ENCODE results near the gene HLCS. TPM values are rescaled to one million over a fixed set of nuclear protein-coding genes. Genes with fewer than 3 reads are reported as not detected.

Gene HLCS
- total and polyA plus RNA-seq, 2 of the 4 experiments (the other 2 are of a cell fraction) = 10.6 to 21.0 TPM

DNA sequence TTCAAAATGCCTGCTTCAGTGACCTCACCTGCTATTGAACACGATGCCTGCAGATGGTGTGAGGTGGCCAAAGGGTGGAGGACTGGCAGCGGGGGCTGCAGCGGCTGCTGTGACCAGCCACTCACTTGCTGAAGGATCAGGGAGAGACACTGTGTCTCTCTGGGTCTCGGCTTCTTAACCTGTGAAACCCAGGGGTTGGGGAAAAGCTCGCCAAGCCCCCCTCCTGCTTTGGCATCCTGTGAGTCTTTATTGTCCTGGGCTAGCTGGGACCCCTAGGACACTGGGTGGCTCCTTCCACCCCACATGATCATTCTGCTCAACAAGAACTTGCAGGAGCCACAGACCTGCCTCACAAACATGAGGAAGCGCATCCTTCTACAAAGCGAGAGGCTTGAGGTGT lies 154.7 kb downstream of the HLCS start:
- Histone ChIP-seq H2BK120ac (ENCODE audit: low read depth, low read length) (no peak overlapping the region), H2AFZ (replicated peaks; ENCODE audit: low read length, poor library complexity) (no peak overlapping the region), H3K56ac (ENCODE audit: extremely low read depth, insufficient read depth, low read length) (no peak overlapping the region; the same call in 1 of the 2 replicates), H2BK20ac (ENCODE audit: low read depth, low read length) (no peak overlapping the region), H3K4me1 (ENCODE audit: control insufficient read depth, insufficient read depth, low read length) (peaks cover 2% of the 10 kb centered on the region; the same call in 1 of the 2 replicates), H3K27ac (ENCODE audit: insufficient read depth, low read length) (no peak overlapping the region), H4K5ac (ENCODE audit: low read depth, low read length) (no peak overlapping the region), H2BK5ac (ENCODE audit: low read depth, low read length, poor library complexity, severe bottlenecking) (no peak overlapping the region), H3K9me1 (ENCODE audit: insufficient read depth, low read length) (peaks cover 7% of the 10 kb centered on the region; the same call in 1 of the 2 replicates), H4K91ac (ENCODE audit: insufficient read depth, low read depth, low read length) (no peak overlapping the region), H4K8ac (ENCODE audit: low read depth in 2 of 2, low read length in 2 of 2) (no peak overlapping the region), H3K23ac (ENCODE audit: low read depth, low read length) (no peak overlapping the region), H3K79me1 (ENCODE audit: low read depth in 1 of 2, low read length in 2 of 2) (peaks cover 0 to 4% of the 10 kb centered on the region in 2 experiments; a peak in 2 of 4 replicates), H2AK5ac (ENCODE audit: low read depth, low read length) (no peak overlapping the region), H3K4me2 (ENCODE audit: low read depth, low read length) (no peak overlapping the region), H3K18ac (ENCODE audit: low read depth, low read length) (no peak overlapping the region), H3K4me3 (ENCODE audit: insufficient read depth, low read depth, low read length) (no peak overlapping the region), H3K9me3 (ENCODE audit: control insufficient read depth, insufficient read depth, low read length) (no peaks in the 10 kb centered on the region), H4K20me1 (ENCODE audit: insufficient read depth, low read length) (no peaks in the 10 kb centered on the region), H2BK15ac (ENCODE audit: low read depth, low read length) (no peak overlapping the region), H3K4ac (ENCODE audit: low read depth, low read length) (no peak overlapping the region), H3K9ac (ENCODE audit: low read depth, low read length) (no peak overlapping the region), H3K14ac (replicated peaks; ENCODE audit: low read depth, low read length) (no peak overlapping the region), H3K27me3 (ENCODE audit: control insufficient read depth, insufficient read depth, low read length) (no peaks in the 10 kb centered on the region), H2AK9ac (replicated peaks; ENCODE audit: low read depth, low read length, poor library complexity) (no peak overlapping the region), H3K36me3 (ENCODE audit: control insufficient read depth, insufficient read depth, low read length) (no peaks in the 10 kb centered on the region)
- dilution Hi-C loops (cut with HindIII; ENCODE audit: low sequenced_read_pairs, unreplicated experiment) (no loop called here), in situ Hi-C loops (cut with MboI; ENCODE audit: low sequenced_read_pairs) (no loop called here), intact Hi-C loops (cut with micrococcal nuclease) (no loop called here)
- ChIA-PET CTCF (no interaction called here), POLR2A (ENCODE audit: unreplicated experiment) (no interaction called here)
- ATAC-seq (ENCODE audit: low read depth) = no peak
- TF ChIP-seq FOS (IDR thresholded peaks at IDR 0.05; ENCODE audit: low read depth, low read length) = no peak
- TF ChIP-seq NFE2L2 (IDR thresholded peaks at IDR 0.05; ENCODE audit: low read depth, low read length) = no peak
- no peak for TF ChIP-seq MXI1 (IDR thresholded peaks at IDR 0.05; ENCODE audit: borderline replicate concordance, low read depth, low read length)
- no peak for TF ChIP-seq CEBPB (IDR thresholded peaks at IDR 0.05; ENCODE audit: low read depth, low read length)
- TF ChIP-seq SMC3 (IDR thresholded peaks at IDR 0.05; ENCODE audit: low read depth, low read length) = no peak
- no peak for TF ChIP-seq CHD1 (IDR thresholded peaks at IDR 0.05; ENCODE audit: low read depth, low read length)
- no peak for TF ChIP-seq MAZ (IDR thresholded peaks at IDR 0.05; ENCODE audit: borderline replicate concordance, low read depth, low read length)
- no peak for TF ChIP-seq RFX5 (IDR thresholded peaks at IDR 0.05; ENCODE audit: low read depth, low read length)
- TF ChIP-seq MAFK (IDR thresholded peaks at IDR 0.05; ENCODE audit: low read depth, low read length) = no peak
- no peak for TF ChIP-seq POLR2A (IDR thresholded peaks at IDR 0.05; ENCODE audit: low read depth, low read length)
- TF ChIP-seq RAD21 (IDR thresholded peaks at IDR 0.05; ENCODE audit: low read length) = no peak
- TF ChIP-seq USF2 (IDR thresholded peaks at IDR 0.05; ENCODE audit: low read depth, low read length) = no peak
- TF ChIP-seq BHLHE40 (IDR thresholded peaks at IDR 0.05; ENCODE audit: low read depth, low read length) = no peak
- BruUV-seq (replicated peaks) = no TSS peak
- no CpG with 5 or more reads among the region's 7 CpGs for WGBS, 2 experiments (ENCODE audit: extremely low coverage in 2 of 2, insufficient read length in 1 of 2)
- DNase-seq = no peak

All from IMR-90 (cell line).